22Rv1 (cell line): ENCODE data around the gene DLG4.

Experiments used
- CTCF ChIP-seq: fragments of 450-650 bp; IDR thresholded peaks from 2 replicates; pipeline ENCODE4 v1.5.1; 2017; ENCODE audit warnings: mild to moderate bottlenecking
- ZFX ChIP-seq: fragments of 450-650 bp; IDR thresholded peaks from 2 replicates; pipeline ENCODE4 v1.6.1; 2017; ENCODE audit warnings: antibody characterized with exemption, borderline replicate concordance

- TF ChIP-seq CTCF (no peak), ZFX (no peak)
These were observed 14.7 kb upstream of the DLG4 start, which contains the start of gene DVL2 for GRCh38 chr17:7234083-7234951.
